HG03571 (cell line): ENCODE measurements around the gene TMEM62.
"Not testable (repeated sequence)": the region's sequence is repeated elsewhere in the genome, so short reads cannot be mapped to it uniquely, and the experiment has no call there.

Source experiments
- ATAC-seq: cut with Tn5 transposase; IDR thresholded peaks from one replicate; pipeline ENCODE4 v1.9.1; 2021; ENCODE audit not compliant: unreplicated experiment

Gene TMEM62

DNA sequence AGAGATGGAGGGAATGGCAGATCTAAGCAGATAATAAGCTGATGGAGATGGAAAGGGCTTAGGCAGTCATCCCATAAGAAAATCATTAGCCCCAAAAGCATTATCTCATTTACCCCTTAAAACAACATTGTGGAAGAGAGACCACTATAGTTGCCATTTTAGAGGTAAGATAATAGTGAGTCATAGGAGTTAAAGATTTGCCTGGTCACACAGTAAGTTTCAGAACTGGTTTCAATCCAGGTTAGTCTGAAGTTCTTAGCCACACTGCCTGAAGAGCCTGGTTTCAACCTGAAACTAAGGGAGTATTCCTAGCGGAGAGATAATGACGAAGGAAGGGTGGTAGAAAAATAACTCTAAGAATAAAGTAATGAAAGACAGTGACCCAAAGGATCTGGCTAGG is 14.6 kb upstream of the TMEM62 start:
- no peak for ATAC-seq

DNA sequence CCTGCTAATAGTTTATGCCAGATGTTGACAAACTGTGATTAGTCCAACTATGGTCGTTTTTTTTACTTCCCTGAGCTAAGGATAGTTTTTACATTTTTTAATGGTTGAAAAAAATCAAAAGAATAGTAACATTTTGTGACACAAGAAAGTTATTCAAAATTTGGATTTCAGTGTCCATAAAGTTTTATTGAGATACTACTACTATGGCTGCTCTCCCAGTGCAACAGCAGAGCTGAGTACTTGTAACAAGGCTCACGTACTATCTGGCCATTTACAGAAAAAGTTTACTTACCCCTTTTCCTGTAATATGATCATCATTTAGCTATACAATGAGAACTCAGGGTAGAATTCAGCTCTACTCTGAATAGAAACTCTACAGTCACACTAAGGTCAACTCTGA is 11.5 kb upstream of the TMEM62 start:
- ATAC-seq = no peak

DNA sequence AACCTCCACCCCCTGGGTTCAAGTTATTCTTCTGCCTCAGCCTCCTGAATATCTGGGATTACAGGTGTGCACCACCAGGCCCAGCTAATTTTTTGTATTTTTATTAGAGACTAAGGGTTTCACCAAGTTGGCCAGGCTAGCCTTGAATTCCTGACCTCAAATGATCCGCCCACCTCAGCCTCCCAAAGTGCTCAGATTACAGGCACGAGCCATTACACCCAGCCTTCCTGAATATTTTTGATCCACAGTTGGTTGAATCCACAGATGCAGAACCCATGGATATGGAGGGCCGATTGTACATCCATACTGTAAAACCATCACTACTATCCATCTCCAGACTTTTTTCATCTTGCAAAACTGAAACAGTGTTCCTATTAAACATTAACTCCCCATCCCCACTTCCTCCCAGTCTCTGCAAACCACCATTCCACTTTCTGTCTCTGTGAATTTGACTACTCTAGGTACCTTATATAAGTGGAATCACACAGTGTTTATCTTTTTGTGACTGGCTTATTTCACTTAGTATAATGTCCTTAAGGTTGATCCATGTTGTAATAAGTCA is 8.2 kb upstream of the TMEM62 start:
- no peak for ATAC-seq

DNA sequence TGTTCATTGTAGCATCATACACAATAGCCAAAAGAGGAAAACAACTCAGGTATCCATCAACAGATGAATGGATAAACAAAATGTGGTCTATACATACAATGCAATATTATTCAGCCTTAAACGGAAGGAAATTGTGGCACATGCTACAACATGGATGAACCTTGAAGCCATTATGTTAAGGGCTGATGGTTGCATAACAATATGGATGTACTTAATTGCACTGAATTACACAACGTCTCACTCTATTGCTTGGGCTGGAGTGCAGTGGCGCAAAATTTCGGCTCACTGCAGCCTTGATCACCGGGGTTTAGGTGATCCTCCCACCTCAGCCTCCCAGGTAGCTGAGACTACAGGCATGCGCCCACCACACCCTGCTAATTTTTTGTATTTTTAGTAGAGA is 7.0 kb upstream of the TMEM62 start:
- no peak for ATAC-seq

DNA sequence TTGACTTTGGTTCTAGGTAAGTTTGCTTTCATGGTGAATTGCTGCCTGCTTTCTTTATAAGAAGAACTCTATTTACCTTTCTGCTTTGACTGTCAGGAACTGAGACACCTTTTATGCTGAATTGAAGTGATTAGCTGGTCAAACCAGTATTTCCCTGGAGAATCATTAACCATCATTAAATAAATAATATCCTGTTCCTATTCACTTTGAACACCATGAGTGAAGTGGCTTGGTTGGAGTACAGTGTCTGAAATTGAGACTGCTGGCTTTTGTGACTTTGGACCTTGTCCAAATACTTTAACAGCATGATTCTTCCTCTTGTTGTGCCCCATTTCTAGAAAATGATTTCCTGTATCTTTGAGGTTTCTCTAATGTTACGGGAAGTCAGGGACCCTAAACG is 5.6 kb upstream of the TMEM62 start:
- no peak for ATAC-seq

DNA sequence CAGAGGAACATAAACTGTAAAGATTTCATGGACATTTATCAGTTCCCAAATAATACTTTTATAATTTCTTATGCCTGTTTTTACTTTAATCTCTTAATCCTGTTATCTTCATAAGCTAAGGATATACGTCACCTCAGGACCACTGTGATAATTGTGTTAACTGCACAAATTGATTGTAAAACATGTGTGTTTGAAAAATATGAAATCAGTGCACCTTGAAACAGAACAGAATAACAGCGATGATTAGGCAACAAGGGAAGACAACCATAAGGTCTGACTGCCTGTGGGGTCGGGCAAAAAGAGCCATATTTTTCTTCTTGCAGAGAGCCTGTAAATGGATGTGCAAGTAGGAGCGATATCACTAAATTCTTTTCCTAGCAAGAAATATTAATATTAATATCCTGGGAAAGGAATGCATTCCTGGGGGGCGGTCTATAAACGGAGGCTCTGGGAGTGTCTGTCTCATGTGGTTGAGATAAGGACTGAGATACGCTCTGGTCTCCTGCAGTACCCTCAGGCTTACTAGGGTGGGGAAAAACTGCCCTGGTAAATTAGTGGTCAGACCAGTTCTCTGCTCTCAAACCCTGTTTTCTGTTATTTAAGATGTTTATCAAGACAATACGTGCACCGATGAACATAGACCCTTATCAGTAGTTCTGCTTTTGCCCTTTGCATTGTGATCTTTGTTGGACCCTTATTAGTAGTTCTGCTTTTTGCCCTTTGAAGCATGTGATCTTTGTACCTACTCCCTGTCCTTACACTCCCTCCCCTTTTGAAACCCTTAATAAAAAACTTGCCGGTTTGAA is 5.0 kb upstream of the TMEM62 start:
- not testable (repeated sequence) for ATAC-seq

DNA sequence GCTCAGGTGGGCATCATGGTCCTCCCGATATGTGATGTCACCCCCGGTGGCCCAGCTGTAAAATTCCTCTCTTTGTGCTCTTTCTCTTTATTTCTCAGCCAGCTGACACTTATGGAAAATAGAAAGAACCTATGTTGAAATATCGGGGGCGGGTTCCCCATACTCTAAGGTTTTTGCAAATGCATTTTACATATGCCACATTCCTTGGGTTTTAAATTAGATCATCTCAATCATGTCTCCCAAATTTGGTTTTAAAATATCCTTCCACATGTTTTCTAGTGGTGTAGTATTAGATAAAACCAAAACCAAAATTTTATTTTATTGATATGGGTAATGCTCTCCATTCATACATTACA is 4.4 kb upstream of the TMEM62 start:
- no peak for ATAC-seq

DNA sequence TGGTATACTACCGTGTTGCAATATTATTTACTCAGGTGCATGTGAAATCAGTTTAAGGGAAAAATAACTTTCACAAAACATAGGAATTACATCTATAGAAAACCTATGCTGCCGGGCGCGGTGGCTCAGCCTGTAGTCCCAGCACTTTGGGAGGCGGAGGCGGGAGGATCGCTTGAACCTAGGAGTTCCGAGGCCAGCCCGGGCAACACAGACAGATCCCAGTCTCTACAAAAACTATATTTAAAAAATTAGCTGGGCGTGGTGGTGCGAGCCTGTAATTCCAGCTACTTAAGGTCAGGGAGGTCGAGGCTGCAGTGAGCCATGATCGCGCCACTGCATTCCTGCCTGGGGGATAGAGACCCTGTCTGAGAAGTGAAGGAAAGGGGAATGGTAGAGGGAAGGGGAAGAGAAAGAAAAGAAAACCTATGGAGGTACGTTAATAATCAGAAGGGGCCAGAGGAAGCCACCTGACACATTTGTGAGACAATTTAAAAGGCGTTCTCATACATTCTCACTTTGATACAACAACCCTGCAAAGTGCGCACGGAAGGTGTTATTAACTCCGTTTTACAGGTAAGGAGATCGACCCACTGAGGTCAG is 456 bp upstream of the TMEM62 start:
- ATAC-seq = no peak

DNA sequence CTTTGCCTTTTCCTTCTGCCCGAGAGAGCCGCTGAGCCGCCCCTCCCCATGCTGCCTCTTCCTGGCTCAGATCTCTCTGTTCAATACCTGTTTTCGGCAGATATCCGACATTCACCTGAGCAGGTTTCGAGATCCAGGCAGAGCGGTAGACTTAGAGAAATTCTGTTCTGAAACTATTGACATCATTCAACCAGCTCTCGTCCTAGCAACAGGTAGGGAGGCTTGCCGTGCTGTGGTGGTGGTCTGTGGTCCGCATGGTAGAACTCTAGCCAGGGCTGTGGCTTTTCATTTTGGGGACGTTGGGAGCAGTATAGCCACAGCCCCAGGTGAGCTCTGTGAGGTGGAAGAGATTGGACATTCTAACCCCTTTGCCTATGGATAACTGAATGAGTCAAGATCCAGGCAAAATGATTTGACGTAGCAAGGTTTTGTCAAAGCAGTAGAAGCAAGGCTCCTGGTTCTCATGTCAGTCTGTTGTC is 810 bp downstream of the TMEM62 start:
- ATAC-seq = peak; percentile 26

DNA sequence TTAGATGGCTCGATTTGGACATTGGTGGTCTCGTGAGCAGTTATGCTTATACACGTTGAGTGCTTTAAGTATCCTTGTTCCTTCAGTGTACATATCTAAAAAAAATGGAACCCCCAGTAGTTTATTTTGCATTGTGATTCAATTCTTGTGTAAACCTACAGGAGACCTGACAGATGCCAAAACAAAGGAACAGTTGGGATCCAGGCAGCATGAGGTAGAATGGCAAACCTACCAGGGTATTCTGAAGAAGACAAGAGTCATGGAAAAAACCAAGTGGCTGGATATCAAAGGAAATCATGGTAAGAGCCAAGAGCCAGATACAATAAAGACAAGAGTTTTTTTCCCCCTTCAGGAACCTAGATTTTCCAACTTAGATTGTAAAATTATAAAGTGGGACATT is 2.0 kb downstream of the TMEM62 start:
- ATAC-seq = no peak

DNA sequence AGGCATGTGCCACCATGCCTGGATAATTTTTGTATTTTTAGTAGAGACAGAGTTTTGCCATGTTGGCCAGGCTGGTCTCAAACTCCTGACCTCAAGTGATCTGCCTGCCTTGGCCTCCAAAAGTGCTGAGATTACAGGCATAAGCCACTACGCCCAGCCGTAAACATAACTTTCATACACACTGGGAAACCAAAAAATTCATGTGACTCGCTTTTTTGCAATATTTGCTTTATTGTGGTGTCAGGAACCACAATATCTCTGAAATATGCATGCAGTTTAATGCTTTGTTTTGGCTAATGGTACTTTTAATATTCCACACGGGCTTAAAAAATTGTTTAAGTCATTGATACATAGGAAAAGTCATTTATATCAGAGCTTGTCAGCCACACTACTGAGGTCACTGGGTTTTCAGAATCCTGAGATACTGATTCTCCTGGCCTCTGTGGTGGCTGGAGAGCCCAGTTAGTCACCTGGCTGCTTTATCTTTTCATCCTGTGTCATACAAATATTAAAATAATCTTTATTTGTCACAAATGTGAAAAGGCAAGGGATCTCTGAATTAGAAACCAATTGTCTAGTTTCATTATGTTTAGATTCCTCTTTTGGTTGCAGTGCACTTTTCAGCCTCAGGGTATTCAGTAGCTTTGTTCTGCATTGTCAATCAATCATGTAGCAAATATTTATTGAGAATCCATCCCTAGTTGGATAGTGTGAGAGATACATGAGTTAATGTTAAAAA is 10.0 kb downstream of the TMEM62 start:
- ATAC-seq = no peak

DNA sequence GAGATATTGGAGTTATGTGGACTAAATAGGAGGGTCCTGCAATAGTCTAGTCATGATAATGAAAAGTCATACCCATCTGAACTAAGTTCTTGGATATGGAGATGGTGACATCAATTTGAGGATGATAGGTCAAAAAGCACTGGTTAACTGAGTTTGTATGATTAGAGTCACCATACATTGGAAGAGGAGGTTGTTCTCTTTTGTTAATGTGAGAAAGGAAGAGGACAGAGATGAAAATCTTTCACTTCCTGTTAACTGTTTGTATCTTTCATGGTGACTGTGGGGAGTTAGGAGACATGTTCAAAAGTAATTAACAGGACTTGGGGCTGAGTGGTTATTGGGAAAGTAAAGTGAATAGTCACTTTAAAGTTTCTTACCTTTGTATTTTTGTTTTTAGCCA is 11.1 kb downstream of the TMEM62 start:
- ATAC-seq = no peak

DNA sequence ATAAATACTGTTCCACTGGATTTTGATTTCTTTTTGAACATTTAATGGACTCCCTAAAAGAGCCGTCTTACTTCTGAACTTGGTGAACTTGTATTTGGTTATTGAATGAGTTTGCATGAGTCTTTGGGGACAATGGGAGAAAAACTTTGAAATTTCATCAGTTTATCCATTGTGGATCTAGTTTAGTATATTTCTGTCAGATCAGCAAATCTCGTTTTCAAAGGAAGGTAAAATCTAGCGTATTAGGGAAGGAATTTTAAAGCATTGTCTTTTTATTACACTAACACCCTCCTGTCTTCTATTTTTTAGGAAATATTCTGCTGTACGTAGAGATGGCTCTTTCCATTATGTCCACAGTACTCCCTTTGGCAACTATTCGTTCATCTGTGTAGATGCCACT is 12.8 kb downstream of the TMEM62 start:
- no peak for ATAC-seq

DNA sequence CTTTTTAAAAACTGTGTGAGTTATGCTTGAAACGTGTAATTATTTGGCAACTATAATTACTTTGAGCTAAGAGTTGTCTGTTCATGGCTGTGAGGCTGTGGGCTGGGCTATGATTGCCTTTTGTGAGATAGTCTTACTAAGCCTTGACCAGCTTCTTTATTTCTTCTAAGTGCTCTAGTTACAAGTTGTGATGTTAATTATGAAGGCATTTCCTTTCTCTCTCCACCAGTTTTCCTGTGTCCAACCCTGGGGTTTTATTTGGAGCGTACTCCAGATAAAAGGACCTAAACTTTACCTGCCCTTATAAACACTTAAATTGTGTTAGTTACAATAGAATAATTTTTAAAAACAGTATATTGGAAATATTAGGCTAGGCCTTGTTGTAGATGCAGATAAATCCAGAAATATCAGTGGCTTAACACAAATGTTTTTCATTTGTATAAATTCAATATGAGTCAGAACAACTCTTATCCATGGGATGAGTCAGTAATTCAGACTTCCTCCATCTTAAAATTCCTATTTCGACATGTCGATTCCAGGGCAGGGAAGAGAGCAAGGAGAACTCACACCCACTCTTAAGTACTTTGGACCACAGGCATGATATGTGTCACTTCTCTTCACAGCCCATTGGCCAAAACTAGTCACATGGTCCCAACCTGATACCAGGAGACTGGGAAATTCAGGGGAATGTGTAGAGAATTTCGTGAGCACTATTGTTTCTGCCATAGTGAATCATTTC is 17.0 kb downstream of the TMEM62 start:
- no peak for ATAC-seq

DNA sequence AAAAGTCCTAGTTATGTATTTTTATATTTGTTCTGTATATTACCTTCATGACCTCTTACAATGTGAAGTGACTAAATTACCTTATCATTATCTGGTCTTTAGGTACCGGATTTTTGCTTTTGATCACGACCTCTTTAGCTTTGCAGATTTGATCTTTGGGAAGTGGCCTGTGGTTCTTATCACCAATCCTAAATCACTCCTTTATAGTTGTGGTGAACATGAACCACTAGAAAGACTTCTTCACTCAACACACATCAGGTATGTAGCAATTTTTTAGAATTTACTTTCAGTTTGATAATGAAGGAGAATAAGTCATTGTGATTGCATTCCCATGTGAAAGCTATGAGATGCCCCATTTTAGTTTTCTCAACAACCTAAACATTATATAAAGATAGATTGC is 18.3 kb downstream of the TMEM62 start:
- no peak for ATAC-seq

DNA sequence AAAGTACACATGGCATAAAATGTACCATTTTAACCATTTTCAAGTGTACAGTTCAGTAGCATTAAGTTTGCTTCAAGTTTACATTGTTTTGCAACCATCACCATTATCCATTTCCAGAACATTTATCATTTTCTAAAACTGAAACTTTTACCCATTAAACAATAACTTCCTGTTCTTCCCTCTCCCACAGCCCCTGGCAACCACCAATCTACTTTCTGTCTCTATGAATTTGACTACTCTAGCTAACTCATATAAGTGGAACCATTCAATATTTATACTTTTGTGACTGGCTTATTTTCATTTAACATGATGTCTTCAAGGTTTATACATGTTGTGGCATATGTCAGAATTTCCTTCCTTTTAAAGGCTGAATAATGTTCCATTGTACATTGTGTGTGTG is 19.9 kb downstream of the TMEM62 start:
- no peak for ATAC-seq

DNA sequence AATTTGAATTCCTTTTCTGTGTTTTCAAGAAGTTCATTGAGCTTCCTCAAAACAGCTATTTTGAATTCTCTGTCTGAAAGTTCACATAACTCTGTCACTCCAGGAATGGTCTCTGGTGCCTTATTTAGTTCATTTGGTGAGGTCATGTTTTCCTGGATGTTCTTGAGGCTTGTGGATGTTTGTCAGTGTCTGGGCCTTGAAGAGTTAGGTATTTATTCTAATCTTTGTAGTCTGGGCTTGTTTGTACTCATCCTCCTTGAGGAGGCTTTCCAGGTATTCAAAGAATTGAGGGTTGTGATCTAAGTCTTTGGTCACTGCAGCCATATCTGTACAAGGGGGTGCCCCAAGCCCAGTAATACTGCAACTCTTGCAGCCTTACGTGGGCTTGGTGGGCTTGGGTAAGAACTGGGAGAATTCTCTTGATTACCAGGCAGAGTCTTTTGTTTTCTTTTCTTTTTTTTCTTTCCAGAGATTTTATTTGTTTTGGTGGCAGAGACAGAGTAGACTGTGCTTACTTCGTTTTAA is 32.5 kb downstream of the TMEM62 start:
- ATAC-seq = no peak

DNA sequence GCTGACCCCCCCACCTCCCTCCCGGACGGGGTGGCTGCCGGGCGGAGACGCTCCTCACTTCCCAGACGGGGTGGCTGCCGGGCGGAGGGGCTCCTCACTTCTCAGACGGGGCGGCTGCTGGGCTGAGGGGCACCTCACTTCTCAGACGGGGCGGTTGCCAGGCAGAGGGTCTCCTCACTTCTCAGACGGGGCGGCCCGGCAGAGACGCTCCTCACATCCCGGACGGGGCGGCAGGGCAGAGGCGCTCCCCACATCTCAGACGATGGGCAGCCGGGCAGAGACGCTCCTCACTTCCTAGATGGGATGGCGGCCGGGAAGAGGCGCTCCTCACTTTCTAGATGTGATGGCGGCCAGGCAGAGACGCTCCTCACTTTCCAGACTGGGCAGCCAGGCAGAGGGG is 33.9 kb downstream of the TMEM62 start:
- ATAC-seq = not testable (repeated sequence)

DNA sequence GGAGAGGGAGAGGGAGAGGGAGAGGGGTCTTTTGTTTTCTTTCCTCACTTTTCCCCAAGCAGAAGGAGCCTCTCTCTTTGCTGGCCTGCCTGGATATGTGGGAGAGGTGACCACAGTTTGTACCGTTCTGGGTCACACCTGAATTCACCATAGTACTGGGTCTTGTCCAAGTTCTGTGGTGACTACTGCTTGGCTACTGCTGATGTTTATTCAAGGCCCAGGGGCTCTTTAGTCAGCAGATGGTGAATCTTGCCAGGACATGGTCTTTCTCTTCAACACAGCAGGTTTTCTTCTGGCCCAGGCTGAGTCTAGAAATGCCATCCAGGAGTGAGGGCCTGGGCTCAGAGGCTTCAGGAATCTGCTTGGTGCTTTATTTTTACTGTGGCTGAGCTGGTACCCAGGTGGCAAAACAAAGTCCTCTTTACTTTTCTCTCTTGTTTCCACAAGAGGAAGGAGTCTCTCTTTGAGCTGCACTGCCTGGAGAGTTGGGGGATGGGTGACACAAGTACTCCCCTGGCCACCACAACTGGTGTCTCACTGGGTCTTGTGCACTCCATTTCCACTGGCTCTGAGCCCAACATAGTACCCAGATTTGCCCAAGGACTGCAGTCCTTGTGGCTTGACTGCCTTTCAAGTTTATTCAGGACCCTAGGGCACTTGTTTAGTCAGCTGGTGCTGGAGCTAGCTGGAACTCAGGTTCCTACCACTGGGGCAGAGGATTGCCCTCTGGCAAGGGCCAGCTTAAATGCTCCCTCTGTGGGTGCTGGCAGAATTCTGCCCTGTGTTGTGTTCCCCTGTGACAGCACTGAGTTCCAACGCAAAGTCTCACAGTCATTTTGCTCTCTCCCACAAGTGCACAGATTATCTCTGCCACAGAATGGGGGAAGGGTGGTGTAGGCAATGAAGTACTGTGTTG is 35.1 kb downstream of the TMEM62 start:
- ATAC-seq = no peak

DNA sequence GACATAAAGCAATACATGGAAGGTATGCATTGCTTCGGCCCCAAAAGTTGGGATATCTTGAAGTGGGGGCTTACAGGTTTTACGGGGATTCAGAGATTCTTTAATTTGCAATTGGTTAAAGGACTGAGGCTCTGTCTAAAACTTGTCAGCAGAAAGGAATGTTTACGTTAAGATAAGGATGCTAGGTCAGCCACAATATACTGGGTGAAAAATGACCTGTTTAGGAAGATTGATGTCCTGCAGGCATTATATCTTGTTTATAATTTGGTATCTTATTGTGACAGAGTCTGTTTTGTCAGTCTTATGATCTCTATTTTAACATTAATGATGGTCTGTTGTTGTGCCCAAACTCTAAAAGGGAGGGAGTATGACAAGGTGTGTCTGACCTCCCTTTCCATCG is 36.5 kb downstream of the TMEM62 start:
- ATAC-seq = no peak
